Peyer's patch (tissue), 4 donors: ENCODE results near the gene MACROD2. TPM values are rescaled to one million over a fixed set of nuclear protein-coding genes. Genes with fewer than 3 reads are reported as not detected.
"Not testable (repeated sequence)": the region's sequence is repeated elsewhere in the genome, so short reads cannot be mapped to it uniquely, and the experiment has no call there.

ENCODE experiments used
- DNase-seq, 3 donors: peaks; one replicate each; pipeline ENCODE4 v3.0.0-alpha.2; 2017 to 2019
- H3K27ac ChIP-seq, 4 donors: fragments of 200-600 bp; sonication (generic); one replicate each; pipeline ENCODE4 v1.5.1; 2016 to 2019
- H3K27me3 ChIP-seq, 2 donors: fragments of 200-600 bp; sonication (generic); one replicate each; pipeline ENCODE4 v1.5.1; 2019
- H3K36me3 ChIP-seq, 3 donors: fragments of 200-600 bp; sonication (generic); one replicate each; pipeline ENCODE4 v1.5.1; 2016 to 2019
- H3K4me1 ChIP-seq, 4 donors: fragments of 200-600 bp; sonication (generic); one replicate each; pipeline ENCODE4 v1.5.1; 2016 to 2019
- H3K4me3 ChIP-seq, 4 donors: fragments of 200-600 bp; sonication (generic); 1 replicate in 3 of 4; 2 replicates in 1 of 4; pipeline ENCODE4 v1.5.1; 2016 to 2019; ENCODE audit warnings: mild to moderate bottlenecking in 1 of 4
- H3K9me3 ChIP-seq, 4 donors: fragments of 200-600 bp; sonication (generic); one replicate each; pipeline ENCODE4 v1.5.1; 2016 to 2019; ENCODE audit warnings: mild to moderate bottlenecking in 1 of 4
- POLR2A ChIP-seq, 2 donors: fragments of 450-650 bp; IDR thresholded peaks; one replicate each; pipeline ENCODE4 v1.5.1; 2017; ENCODE audit warnings: antibody characterized with exemption in 2 of 2, mild to moderate bottlenecking in 2 of 2, moderate library complexity in 2 of 2
- total RNA-seq, 4 donors: library from RNA; depleted of rRNA; stranded (reverse); fragments of >200 nt; gene quantifications; one replicate each; pipeline ENCODE4 v1.1.0, GENCODE V29; 2016
- TF ChIP-seq, protein P1 (sequence below), 6 experiments: fragments of 450-650 bp in 4 of 6; fragments of 200-600 bp in 2 of 6; sonication (generic) in 1 of 6; IDR thresholded peaks; one replicate each; pipeline ENCODE4 v1.5.1; 2017 to 2019; ENCODE audit warnings: antibody characterized with exemption in 6 of 6, mild to moderate bottlenecking in 3 of 6, moderate library complexity in 1 of 6

The MACROD2 gene
- total RNA-seq, 4 donors from 2014 or later = 2.5 to 10.7 (median 6.5) TPM

DNA sequence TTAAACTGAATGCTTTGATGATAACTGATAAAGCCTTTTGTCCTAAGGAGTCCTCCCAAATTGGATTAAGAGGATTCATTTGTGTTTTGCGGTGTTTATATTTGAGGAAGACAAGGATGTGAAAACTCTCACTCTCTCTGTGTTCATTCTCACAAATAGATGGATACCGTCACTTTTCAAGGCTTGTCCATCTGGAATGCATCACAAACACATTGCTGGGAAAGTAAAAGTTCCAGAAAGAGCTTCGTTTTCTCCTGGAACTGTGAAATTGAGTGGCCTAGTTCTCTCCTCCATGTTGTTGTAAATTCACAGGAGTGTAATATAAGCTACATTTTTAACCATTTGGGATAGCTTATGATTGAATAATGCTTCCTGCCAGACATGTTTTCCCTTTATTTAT, 923.7 kb downstream of the MACROD2 start:
- H3K9me3 ChIP-seq = no peaks in the 10 kb centered on the region
- H3K36me3 ChIP-seq = no peaks in the 10 kb centered on the region
- H3K27ac ChIP-seq = no peak overlapping the region
- H3K4me3 ChIP-seq = no peak overlapping the region
- DNase-seq = no peak
- no peak for TF ChIP-seq POLR2A (IDR thresholded peaks at IDR 0.05)
- TF ChIP-seq, protein P1, sequence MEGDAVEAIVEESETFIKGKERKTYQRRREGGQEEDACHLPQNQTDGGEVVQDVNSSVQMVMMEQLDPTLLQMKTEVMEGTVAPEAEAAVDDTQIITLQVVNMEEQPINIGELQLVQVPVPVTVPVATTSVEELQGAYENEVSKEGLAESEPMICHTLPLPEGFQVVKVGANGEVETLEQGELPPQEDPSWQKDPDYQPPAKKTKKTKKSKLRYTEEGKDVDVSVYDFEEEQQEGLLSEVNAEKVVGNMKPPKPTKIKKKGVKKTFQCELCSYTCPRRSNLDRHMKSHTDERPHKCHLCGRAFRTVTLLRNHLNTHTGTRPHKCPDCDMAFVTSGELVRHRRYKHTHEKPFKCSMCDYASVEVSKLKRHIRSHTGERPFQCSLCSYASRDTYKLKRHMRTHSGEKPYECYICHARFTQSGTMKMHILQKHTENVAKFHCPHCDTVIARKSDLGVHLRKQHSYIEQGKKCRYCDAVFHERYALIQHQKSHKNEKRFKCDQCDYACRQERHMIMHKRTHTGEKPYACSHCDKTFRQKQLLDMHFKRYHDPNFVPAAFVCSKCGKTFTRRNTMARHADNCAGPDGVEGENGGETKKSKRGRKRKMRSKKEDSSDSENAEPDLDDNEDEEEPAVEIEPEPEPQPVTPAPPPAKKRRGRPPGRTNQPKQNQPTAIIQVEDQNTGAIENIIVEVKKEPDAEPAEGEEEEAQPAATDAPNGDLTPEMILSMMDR (IDR thresholded peaks at IDR 0.05) = no peak
- H3K4me1 ChIP-seq = peaks cover 0 to 9% (median 0%) of the 10 kb centered on the region in 4 donors
- H3K27me3 ChIP-seq = no peaks in the 10 kb centered on the region

DNA sequence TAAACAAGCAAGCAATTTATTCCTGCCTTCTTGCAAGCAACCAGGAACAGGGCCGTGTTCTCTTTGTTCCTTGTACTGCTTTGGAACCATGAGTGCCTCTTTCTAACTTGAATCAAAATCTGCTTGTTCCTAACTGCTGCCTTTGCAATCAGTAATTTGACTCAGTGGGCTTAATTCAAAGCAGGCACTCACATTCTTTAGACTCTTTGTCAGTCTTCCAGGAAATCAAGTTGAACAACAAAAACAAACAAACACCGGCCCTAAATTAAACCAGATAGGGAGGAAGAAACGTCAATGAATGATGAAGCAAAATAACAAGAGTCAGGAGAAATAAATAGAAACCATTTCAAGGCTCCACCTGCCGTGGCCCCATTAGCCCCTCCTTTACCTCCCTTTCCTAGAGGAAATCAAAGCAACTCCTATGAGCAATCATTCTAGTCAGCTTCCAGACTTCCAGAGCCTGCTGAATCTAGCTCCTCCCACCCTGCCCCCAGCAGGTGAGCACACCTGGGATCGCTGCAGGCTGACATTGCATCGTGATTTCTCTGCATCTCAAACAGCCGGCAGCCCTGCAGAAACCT, 924.3 kb downstream of the MACROD2 start:
- Histone ChIP-seq H3K27ac (no peak overlapping the region), H3K36me3 (no peaks in the 10 kb centered on the region), H3K4me1 (peaks cover 0 to 9% (median 0%) of the 10 kb centered on the region in 4 donors), H3K27me3 (no peaks in the 10 kb centered on the region), H3K9me3 (no peaks in the 10 kb centered on the region), H3K4me3 (no peak overlapping the region)
- TF ChIP-seq POLR2A (IDR thresholded peaks at IDR 0.05) = no peak
- TF ChIP-seq, protein P1 (IDR thresholded peaks at IDR 0.05) = no peak
- DNase-seq = peak in 2 of 3 donors; percentile 46 to 52

DNA sequence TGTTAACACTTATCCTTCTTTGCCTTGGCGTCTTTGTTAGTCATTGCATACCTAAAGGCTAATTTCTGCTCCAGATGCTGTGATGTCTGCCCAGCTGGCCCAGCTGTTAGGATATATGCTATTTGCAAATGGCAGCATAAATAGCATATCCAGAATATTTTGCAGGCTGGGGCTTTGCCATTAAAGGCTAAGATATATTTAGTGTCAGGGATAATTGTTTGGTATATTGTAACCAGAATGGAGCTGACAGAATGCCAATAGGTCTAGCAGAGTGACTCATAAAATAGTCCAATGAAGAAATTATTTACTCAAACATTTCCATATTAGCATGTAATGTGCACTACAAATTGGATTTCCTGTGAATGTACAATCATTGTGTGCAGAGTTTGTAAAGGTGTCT, 926.2 kb downstream of the MACROD2 start:
- TF ChIP-seq, protein P1 (IDR thresholded peaks at IDR 0.05) = no peak
- TF ChIP-seq POLR2A (IDR thresholded peaks at IDR 0.05) = no peak
- Histone ChIP-seq H3K27me3 (no peaks in the 10 kb centered on the region), H3K27ac (no peak overlapping the region), H3K4me3 (no peak overlapping the region), H3K36me3 (no peaks in the 10 kb centered on the region), H3K9me3 (no peaks in the 10 kb centered on the region), H3K4me1 (peaks cover 0 to 9% (median 0%) of the 10 kb centered on the region in 4 donors)
- DNase-seq = no peak

DNA sequence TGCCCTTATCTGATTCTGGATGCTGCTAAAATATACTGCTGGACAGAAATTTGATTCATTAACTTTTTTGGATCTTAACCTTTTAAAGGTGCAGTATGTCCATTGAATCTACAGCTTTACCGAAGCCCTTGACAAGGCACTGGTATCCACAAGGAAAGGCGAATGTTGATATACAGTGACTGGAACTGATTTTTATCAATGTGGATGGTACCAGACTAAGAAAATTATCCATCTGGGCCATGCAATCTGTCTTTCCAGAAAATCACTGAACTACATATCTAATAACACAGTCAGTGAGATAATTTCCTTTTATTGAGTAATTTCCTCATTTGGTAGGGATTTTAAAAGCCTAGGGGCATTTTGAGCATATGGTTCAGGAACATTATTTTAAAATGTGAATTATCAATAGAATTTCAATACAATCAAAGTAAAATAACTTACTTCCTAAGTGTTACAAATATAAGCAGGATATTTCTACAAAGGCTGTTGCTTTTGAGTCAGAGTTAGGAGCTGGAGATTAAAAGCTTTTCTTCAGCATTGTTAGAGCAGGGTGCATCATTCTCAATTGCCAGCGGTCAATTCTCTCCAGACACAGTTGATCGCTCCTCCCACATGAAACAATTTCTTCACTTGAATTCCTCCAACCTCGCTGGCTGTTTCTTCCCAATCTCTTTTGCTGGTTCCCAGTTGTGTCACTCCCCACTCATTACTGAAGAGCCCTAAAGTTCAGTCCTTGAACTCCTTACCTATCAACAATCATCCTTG, 927.4 kb downstream of the MACROD2 start:
- no peak for TF ChIP-seq POLR2A (IDR thresholded peaks at IDR 0.05)
- TF ChIP-seq, protein P1 (IDR thresholded peaks at IDR 0.05) = no peak
- H3K9me3 ChIP-seq = no peaks in the 10 kb centered on the region
- no peaks in the 10 kb centered on the region for H3K27me3 ChIP-seq
- no peak overlapping the region for H3K27ac ChIP-seq
- no peak overlapping the region for H3K4me3 ChIP-seq
- peaks cover 0 to 9% (median 0%) of the 10 kb centered on the region in 4 donors for H3K4me1 ChIP-seq
- H3K36me3 ChIP-seq = no peaks in the 10 kb centered on the region
- DNase-seq = no peak

DNA sequence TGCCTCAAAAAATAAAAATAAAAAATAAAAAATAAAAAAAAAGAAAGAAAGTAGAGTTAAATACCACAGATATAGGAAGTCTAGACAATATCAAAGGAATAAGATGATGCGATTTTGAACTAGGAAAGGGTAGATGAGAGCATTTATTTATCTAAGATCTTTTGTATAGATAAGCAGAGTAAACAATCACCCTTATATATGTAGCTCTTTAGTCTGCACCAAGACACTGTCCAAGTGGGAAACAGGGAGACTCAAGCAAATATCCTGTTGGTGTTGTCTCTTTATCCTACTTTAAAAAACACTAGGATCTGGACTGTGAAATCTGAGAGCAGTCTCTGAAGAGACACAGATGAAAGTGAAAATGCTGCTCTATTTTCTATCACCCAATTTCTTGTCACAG, 929.1 kb downstream of the MACROD2 start:
- no peak overlapping the region for H3K27ac ChIP-seq
- H3K27me3 ChIP-seq = no peaks in the 10 kb centered on the region
- peaks cover 0 to 8% (median 0%) of the 10 kb centered on the region in 4 donors for H3K4me1 ChIP-seq
- TF ChIP-seq POLR2A (IDR thresholded peaks at IDR 0.05) = no peak
- H3K4me3 ChIP-seq = no peak overlapping the region
- H3K36me3 ChIP-seq = no peaks in the 10 kb centered on the region
- no peaks in the 10 kb centered on the region for H3K9me3 ChIP-seq
- no peak for DNase-seq

DNA sequence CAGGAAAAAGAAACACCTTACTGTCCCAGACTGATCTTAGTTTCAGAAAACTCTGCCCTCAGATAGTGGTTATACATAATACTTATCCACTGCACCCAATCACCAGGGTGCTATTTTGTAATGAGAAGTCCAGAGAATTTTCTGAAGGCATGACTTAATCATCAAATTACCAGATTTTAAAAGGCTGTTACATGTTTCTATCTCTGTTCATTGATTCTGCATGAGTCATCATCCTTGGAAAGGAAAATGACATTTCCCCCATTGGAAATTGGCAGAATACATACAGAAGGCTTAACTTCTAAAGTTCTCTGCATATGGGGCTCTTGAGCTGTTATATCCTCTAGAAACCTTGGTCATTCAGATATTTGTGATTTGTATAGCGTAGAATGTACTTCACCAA, 930.0 kb downstream of the MACROD2 start:
- no peak overlapping the region for H3K4me3 ChIP-seq
- no peak for DNase-seq
- TF ChIP-seq, protein P1 (IDR thresholded peaks at IDR 0.05) = no peak
- TF ChIP-seq POLR2A (IDR thresholded peaks at IDR 0.05) = no peak
- H3K36me3 ChIP-seq = no peaks in the 10 kb centered on the region
- H3K9me3 ChIP-seq = no peaks in the 10 kb centered on the region
- no peaks in the 10 kb centered on the region for H3K27me3 ChIP-seq
- no peak overlapping the region for H3K27ac ChIP-seq
- H3K4me1 ChIP-seq = no peaks in the 10 kb centered on the region

DNA sequence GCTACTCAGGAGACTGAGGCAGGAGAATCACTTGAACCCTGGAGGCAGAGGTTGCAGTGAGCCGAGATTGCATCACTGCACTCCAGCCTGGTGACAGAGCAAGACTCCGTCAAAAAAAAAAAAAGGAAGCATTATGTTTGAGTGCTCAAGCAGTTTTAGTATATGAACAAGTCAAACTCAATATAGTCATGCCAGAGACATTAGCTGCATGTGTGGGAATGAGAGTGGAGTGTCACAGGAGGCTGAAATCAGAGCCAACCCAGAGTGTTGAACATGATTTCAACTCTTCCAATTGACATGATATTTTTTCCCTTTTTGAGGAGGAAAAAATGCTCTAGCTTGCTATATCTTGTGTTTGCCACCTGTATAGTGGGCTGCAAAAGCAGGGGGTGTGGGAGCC, 931.1 kb downstream of the MACROD2 start:
- not testable (repeated sequence) for DNase-seq, H3K27me3 ChIP-seq, H3K4me3 ChIP-seq, H3K27ac ChIP-seq, H3K4me1 ChIP-seq, H3K9me3 ChIP-seq, H3K36me3 ChIP-seq
